BJ (cell line): ENCODE measurements around the gene PTGES3. TPM values are rescaled to one million over a fixed set of nuclear protein-coding genes. Genes with fewer than 3 reads are reported as not detected.

Experiments used
- CTCF ChIA-PET: fragments of 350-600 bp; formaldehyde crosslinking; extraction: SDS; loops from one replicate; lab custom pipeline; 2021; ENCODE audit warnings: antibody characterized with exemption, inconsistent platforms; lab: Yijun Ruan, JAX
- POLR2A ChIA-PET: fragments of 300-600 bp; sonication (Branson Sonifier 250); formaldehyde crosslinking; extraction: SDS; loops from one replicate; lab custom pipeline; 2021; ENCODE audit warnings: antibody characterized with exemption; lab: Charles Lee
- DNase-seq: peaks from one replicate; pipeline ENCODE4 v3.0.0-alpha.2; 2011; ENCODE audit warnings: low read depth
- H3K27me3 ChIP-seq: 2 replicates; pipeline ENCODE4 v1.6.0; 2011; ENCODE audit warnings: low read length; ENCODE audit not compliant: control insufficient read depth, insufficient read depth
- H3K36me3 ChIP-seq: 2 replicates; pipeline ENCODE4 v1.5.1; 2011; ENCODE audit warnings: low read length; ENCODE audit not compliant: control insufficient read depth, insufficient read depth
- H3K4me3 ChIP-seq: 2 replicates; pipeline ENCODE4 v1.5.1; 2011; ENCODE audit warnings: low read depth, mild to moderate bottlenecking, control low read depth, low read length
- CTCF ChIP-seq: IDR thresholded peaks from 2 replicates; pipeline ENCODE4 v1.5.1; 2011; ENCODE audit warnings: low read depth, mild to moderate bottlenecking, control low read depth, inconsistent platforms, low read length, moderate library complexity; ENCODE audit not compliant: insufficient read depth
- polyA plus RNA-seq: library from polyadenylated mRNA; depleted of rRNA; stranded (reverse); fragments of >200 nt; gene quantifications from 2 replicates; pipeline ENCODE4 v1.2.3, GENCODE V29; 2011

Gene PTGES3
- polyA plus RNA-seq, 1 experiment: 24.7 TPM

GRCh38 chr12:56670836-56671235, 17.2 kb downstream of the PTGES3 start:
- no peak overlapping the region for H3K4me3 ChIP-seq
- no peaks in the 10 kb centered on the region for H3K27me3 ChIP-seq
- TF ChIP-seq CTCF: no peak
- CTCF ChIA-PET: interaction anchor here (0.6 to 1.6 kb wide), 4 partner anchors 14 to 1056 kb away, joined by 3 to 5 read pairs (median 3); no protein-coding TSS in a partner anchor
- POLR2A ChIA-PET: no interaction called here
- DNase-seq: no peak
- peaks cover 12% of the 10 kb centered on the region for H3K36me3 ChIP-seq

GRCh38 chr12:56668197-56668457, 20.0 kb downstream of the PTGES3 start:
- POLR2A ChIA-PET: interaction anchor here (0.5 to 0.6 kb wide), 2 partner anchors 57 to 814 kb away, joined by 4 to 16 read pairs; partner anchors contain the start of gene NACA
- no peak for TF ChIP-seq CTCF
- no peaks in the 10 kb centered on the region for H3K27me3 ChIP-seq
- H3K36me3 ChIP-seq: peaks cover 16% of the 10 kb centered on the region
- no peak overlapping the region for H3K4me3 ChIP-seq
- no peak for DNase-seq
- CTCF ChIA-PET: no interaction called here

GRCh38 chr12:56661979-56662638, 26.0 kb downstream of the PTGES3 start:
- ChIA-PET CTCF (no interaction called here), POLR2A (no interaction called here)
- DNase-seq: no peak
- Histone ChIP-seq H3K27me3 (no peaks in the 10 kb centered on the region), H3K4me3 (no peak overlapping the region), H3K36me3 (peaks cover 7% of the 10 kb centered on the region)
- no peak for TF ChIP-seq CTCF

GRCh38 chr12:56661560-56661959, 26.5 kb downstream of the PTGES3 start:
- no peaks in the 10 kb centered on the region for H3K27me3 ChIP-seq
- ChIA-PET CTCF (interaction anchor here (0.7 kb wide), 1 partner anchor 120 kb away, joined by 3 read pairs; no protein-coding TSS in a partner anchor), POLR2A (no interaction called here)
- no peak for DNase-seq
- peaks cover 5% of the 10 kb centered on the region for H3K36me3 ChIP-seq
- H3K4me3 ChIP-seq: no peak overlapping the region
- TF ChIP-seq CTCF: no peak

GRCh38 chr12:56658921-56659320, 29.2 kb downstream of the PTGES3 start:
- POLR2A ChIA-PET: interaction anchor here (0.6 kb wide), 1 partner anchor 14 kb away, joined by 7 read pairs; no protein-coding TSS in a partner anchor
- Histone ChIP-seq H3K36me3 (no peaks in the 10 kb centered on the region), H3K4me3 (no peak overlapping the region), H3K27me3 (no peaks in the 10 kb centered on the region)
- no peak for DNase-seq
- CTCF ChIA-PET: interaction anchor here (0.8 to 1.2 kb wide), 2 partner anchors 12 to 22 kb away, joined by 3 to 4 read pairs; no protein-coding TSS in a partner anchor
- TF ChIP-seq CTCF: no peak
